Coronary artery (tissue), 2 donors: ENCODE data around the gene L3MBTL3.
"Not testable (repeated sequence)": the region's sequence is repeated elsewhere in the genome, so short reads cannot be mapped to it uniquely, and the experiment has no call there.

Source experiments
- DNase-seq: peaks from one replicate; pipeline ENCODE4 v3.0.0-alpha.2; 2017; ENCODE audit warnings: low spot score
- H3K27ac ChIP-seq, 2 donors: fragments of 200-600 bp; sonication (generic); one replicate each; pipeline ENCODE4 v1.5.1; 2016 to 2019
- H3K4me3 ChIP-seq: fragments of 200-600 bp; sonication (generic); 2 replicates; pipeline ENCODE4 v1.5.1; 2016; ENCODE audit warnings: mild to moderate bottlenecking, moderate library complexity
- TF ChIP-seq, protein P1 (sequence below): fragments of 200-600 bp; sonication (generic); IDR thresholded peaks from one replicate; pipeline ENCODE4 v1.5.1; 2019; ENCODE audit warnings: antibody characterized with exemption

L3MBTL3 gene

DNA sequence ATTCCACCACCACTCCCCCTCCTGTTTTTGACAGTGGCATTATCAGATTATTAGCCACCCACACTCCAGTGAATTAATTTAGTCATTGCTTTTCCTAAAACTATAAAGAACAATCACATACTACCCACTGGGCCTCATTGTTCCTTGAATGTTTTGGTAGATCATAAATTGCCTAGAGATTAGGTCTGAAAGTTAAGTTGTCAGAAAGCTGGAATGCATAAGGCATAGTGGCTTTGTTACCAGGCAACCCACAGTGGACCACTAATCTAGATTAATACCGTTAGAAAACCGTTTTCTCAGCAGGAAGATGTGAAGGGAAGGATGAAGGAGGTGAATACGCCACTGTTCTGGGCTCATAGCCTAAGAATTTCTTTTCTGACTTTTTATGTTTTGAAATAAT, 128.7 kb downstream of the L3MBTL3 start:
- Histone ChIP-seq H3K27ac (no peak overlapping the region), H3K4me3 (no peak overlapping the region)
- no peak for DNase-seq
- TF ChIP-seq, protein P1, sequence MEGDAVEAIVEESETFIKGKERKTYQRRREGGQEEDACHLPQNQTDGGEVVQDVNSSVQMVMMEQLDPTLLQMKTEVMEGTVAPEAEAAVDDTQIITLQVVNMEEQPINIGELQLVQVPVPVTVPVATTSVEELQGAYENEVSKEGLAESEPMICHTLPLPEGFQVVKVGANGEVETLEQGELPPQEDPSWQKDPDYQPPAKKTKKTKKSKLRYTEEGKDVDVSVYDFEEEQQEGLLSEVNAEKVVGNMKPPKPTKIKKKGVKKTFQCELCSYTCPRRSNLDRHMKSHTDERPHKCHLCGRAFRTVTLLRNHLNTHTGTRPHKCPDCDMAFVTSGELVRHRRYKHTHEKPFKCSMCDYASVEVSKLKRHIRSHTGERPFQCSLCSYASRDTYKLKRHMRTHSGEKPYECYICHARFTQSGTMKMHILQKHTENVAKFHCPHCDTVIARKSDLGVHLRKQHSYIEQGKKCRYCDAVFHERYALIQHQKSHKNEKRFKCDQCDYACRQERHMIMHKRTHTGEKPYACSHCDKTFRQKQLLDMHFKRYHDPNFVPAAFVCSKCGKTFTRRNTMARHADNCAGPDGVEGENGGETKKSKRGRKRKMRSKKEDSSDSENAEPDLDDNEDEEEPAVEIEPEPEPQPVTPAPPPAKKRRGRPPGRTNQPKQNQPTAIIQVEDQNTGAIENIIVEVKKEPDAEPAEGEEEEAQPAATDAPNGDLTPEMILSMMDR, result no peak

DNA sequence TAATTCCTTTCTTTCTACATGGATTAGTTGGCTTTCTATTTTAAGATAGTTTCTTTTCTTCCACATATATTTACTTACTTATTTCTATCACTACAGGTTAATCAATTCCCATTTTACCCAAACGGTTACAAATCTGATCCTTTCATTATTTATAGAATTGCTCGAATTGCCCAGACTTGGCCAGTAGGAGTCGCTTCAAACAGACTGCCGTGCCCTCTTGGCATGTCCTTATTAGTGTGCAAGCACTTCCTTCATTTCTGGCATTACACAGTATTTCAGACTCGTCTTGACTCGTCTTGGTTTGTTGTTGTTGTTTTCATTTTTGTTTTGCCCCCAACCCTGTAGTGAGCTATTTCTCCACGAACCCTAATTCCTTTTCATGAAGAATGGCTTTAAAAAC, 129.8 kb downstream of the L3MBTL3 start:
- Histone ChIP-seq H3K4me3 (no peak overlapping the region), H3K27ac (no peak overlapping the region)
- TF ChIP-seq, protein P1, result no peak
- DNase-seq, result no peak

DNA sequence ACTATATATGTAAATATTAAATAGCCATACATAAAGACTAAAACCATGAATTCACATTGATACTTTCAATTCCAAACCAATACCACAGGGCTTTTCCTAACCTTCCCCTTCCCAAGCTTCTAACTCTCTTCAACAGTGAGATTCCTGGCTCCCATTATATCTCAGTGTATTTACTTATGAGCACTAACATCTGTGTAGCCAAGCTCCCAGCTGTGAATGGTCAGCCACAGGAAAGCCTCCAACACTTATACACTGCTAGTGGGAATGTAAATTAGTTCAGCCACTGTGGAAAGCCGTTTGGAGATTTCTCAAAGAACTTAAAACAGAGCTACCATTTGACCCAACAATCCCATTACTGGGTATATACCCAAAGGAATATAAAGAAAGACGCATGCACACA, 130.6 kb downstream of the L3MBTL3 start:
- not testable (repeated sequence) for DNase-seq, H3K4me3 ChIP-seq, H3K27ac ChIP-seq

DNA sequence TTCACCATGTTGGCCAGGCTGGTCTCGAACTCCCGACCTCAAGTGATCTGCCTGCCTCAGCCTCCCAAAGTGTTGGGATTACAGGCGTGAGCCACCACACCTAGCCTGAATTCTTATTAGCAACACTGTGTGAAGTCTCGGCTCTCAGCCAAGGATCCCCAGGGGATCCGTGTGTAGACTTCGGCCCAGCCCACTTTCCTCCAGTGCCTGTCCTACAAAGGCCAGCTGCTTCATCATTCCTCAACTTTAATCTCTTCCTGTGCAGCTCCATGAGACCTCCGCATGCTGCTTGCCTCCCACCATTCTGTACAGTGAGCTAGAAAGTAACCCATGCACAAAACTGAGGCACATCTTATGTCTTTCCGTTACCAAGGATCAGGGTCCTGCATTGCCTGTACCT, 132.5 kb downstream of the L3MBTL3 start:
- TF ChIP-seq, protein P1, result no peak
- Histone ChIP-seq H3K4me3 (no peak overlapping the region), H3K27ac (no peak overlapping the region)
- DNase-seq, result no peak

DNA sequence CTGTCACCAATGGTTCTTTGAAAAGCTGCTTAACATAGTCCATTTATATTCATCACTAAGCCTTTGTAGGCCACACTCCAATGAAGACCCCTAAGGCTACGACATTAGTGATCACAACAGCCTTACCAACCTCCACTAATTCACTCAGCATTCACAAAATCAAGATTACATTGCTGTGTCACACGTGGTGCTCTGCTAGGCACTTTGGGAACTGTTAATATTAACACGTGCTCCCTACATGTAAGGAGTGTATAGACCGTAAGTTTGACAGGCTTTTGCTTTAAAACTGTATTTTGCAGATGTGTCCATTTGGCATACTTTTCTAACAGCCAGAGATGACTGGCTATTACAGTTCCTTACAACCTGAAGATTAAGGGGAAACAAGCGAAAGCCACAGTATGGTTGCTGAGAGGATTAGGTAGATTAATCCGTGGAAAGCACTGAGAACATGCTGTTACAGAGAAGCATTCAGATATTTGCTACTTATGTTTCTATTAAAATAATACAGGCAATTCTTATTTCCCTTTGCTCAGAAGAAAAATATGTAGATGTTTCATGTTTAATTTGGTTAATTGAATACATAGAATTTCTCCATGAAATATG, 134.6 kb downstream of the L3MBTL3 start:
- no peak overlapping the region for H3K27ac ChIP-seq
- TF ChIP-seq, protein P1, result no peak
- no peak for DNase-seq
- H3K4me3 ChIP-seq, result no peak overlapping the region

DNA sequence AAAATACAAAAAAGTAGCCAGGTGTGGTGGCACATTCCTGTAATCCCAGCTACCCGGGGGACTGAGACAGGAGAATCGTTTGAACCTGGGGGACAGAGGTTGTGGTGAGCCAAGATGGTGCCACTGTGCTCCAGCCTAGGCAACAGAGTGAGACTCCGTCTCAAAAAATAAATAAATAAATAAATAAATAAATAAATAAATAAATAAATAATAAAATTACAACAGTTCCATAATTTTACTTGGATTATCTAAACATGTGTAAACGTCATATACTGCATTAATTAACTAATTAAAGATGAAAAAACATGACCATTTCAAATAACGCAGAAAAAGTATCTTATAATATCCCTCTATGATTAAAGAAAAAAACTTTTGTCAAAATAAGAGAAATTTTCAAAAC, 138.5 kb downstream of the L3MBTL3 start:
- DNase-seq, result no peak
- TF ChIP-seq, protein P1, result no peak
- Histone ChIP-seq H3K4me3 (no peak overlapping the region), H3K27ac (no peak overlapping the region)

DNA sequence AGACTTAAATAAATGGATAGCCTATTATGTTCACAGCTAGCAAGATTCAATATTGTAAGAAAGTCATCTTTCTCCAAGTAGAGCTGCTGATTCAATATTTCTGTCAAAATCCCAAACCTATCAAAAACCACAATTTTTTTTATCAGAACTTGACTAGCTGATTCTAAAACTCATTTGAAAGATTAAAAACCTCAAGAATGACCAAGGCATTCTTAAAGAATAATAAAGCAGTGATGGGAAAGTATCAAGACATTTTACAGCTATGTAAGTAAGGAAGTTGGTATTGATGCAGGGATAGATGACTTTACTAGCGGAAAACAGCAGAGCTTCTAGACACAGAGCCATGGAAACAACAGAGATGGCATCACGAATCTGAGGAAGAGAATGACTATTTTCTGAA, 139.7 kb downstream of the L3MBTL3 start:
- DNase-seq, result no peak
- TF ChIP-seq, protein P1, result no peak
- Histone ChIP-seq H3K4me3 (no peak overlapping the region), H3K27ac (no peak overlapping the region)

DNA sequence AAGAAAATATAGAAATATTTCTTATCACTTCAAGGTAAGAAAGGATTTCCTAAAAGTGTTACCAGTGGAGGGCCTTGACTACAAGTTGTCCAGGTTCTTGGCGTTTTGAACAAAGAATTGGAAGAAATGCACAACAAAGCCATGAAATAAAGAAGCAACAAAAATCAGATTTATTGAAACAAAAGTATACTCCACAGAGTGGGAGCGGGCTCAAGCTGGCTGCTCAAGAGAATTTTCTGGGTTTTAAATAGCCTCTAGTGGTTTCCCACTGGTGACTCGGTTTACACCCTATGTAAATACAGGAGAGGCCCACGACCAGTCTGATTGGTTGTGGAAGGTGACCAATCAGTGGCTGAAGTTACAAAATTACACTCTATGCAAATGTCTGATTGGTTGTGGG, 140.2 kb downstream of the L3MBTL3 start:
- DNase-seq, result no peak
- H3K4me3 ChIP-seq, result no peak overlapping the region
- TF ChIP-seq, protein P1, result no peak
- no peak overlapping the region for H3K27ac ChIP-seq
